ENCODE data around the gene ZNF121. TPM values are rescaled to one million over a fixed set of nuclear protein-coding genes. Genes with fewer than 3 reads are reported as not detected.
"Not testable (repeated sequence)": the region's sequence is repeated elsewhere in the genome, so short reads cannot be mapped to it uniquely, and the experiment has no call there.

The ZNF121 gene
- 28.0 TPM for total RNA-seq

GRCh38 chr19:9584073-9584833 lies at the start of gene ZNF121:
TSS of gene ZNF121 (minus strand) at chr19:9584504. CDS start at chr19:9568097, 16,407 bp downstream.
- peak; percentile 89 for ATAC-seq

- ATAC-seq, result no peak
Measured at GRCh38 chr19:9627856-9628255, 43.6 kb upstream of the ZNF121 start.

- ATAC-seq, result no peak
Measured at GRCh38 chr19:9622531-9622930, 38.2 kb upstream of the ZNF121 start.

GRCh38 chr19:9621156-9622037 lies 37.1 kb upstream of the ZNF121 start, which contains the start of gene ZNF561:
TSS of gene ZNF561 (minus strand) at chr19:9621232. CDS start at chr19:9619456, 1,776 bp downstream.
- ATAC-seq, result peak; percentile 81

GRCh38 chr19:9620842-9621155 lies 36.5 kb upstream of the ZNF121 start:
- no peak for ATAC-seq

GRCh38 chr19:9615844-9616243 lies 31.5 kb upstream of the ZNF121 start:
- ATAC-seq, result no peak

GRCh38 chr19:9610484-9611113 lies 26.3 kb upstream of the ZNF121 start:
- no peak for ATAC-seq

- ATAC-seq, result no peak
Measured at GRCh38 chr19:9608912-9609311, 24.6 kb upstream of the ZNF121 start.

- peak; percentile 99 for ATAC-seq
Measured at GRCh38 chr19:9597027-9597426, 12.7 kb upstream of the ZNF121 start.

GRCh38 chr19:9586764-9587163 lies 2.5 kb upstream of the ZNF121 start:
- peak; percentile 81 for ATAC-seq

- ATAC-seq, result not testable (repeated sequence)
Measured at GRCh38 chr19:9582081-9582725, 2.1 kb downstream of the ZNF121 start.

GRCh38 chr19:9580728-9581127 lies 3.6 kb downstream of the ZNF121 start:
- ATAC-seq, result no peak

GRCh38 chr19:9570255-9570654 lies 14.0 kb downstream of the ZNF121 start:
- ATAC-seq, result no peak

- no peak for ATAC-seq
Measured at GRCh38 chr19:9566729-9567128, 17.6 kb downstream of the ZNF121 start.

GRCh38 chr19:9565900-9566705 lies 18.2 kb downstream of the ZNF121 start:
- no peak for ATAC-seq

GRCh38 chr19:9552536-9553274 lies 31.6 kb downstream of the ZNF121 start:
- no peak for ATAC-seq

GRCh38 chr19:9547870-9548269 lies 36.4 kb downstream of the ZNF121 start:
- ATAC-seq, result no peak

GRCh38 chr19:9541281-9541680 lies 43.0 kb downstream of the ZNF121 start:
- not testable (repeated sequence) for ATAC-seq

GRCh38 chr19:9539921-9540320 lies 44.4 kb downstream of the ZNF121 start:
- peak; percentile 21 for ATAC-seq

GRCh38 chr19:9539201-9539600 lies 45.1 kb downstream of the ZNF121 start:
- peak; percentile 51 for ATAC-seq

Measured in esophagus mucosa (tissue), 1 donor.